Duodenal mucosa (tissue), 2 donors: Measurements from ENCODE around the gene POMGNT2.

Source experiments
- H3K27ac ChIP-seq: one replicate; pipeline ENCODE4 v1.7.0; 2013; ENCODE audit warnings: low read depth, low read length
- H3K27me3 ChIP-seq, 2 donors: one replicate each; pipeline ENCODE4 v1.7.0; 2013; ENCODE audit warnings: low read length in 2 of 2, control low read depth in 1 of 2; ENCODE audit not compliant: insufficient read depth in 2 of 2, control insufficient read depth in 1 of 2
- H3K36me3 ChIP-seq, 2 donors: one replicate each; pipeline ENCODE4 v1.7.0; 2013; ENCODE audit warnings: low read length in 2 of 2, control low read depth in 1 of 2; ENCODE audit not compliant: insufficient read depth in 2 of 2, control insufficient read depth in 1 of 2
- H3K4me1 ChIP-seq, 2 donors: one replicate each; pipeline ENCODE4 v1.7.0; 2013; ENCODE audit warnings: low read length in 2 of 2, control low read depth in 1 of 2; ENCODE audit not compliant: insufficient read depth in 2 of 2, control insufficient read depth in 1 of 2
- H3K4me3 ChIP-seq, 2 donors: one replicate each; pipeline ENCODE4 v1.7.0; 2013; ENCODE audit warnings: low read length in 2 of 2, low read depth in 1 of 2
- H3K9ac ChIP-seq, 2 donors: one replicate each; pipeline ENCODE4 v1.7.0; 2013; ENCODE audit warnings: low read length in 2 of 2, low read depth in 1 of 2
- H3K9me3 ChIP-seq, 2 donors: one replicate each; pipeline ENCODE4 v1.7.0; 2013; ENCODE audit warnings: low read length in 2 of 2, control low read depth in 1 of 2; ENCODE audit not compliant: control insufficient read depth in 1 of 2

Gene POMGNT2

DNA sequence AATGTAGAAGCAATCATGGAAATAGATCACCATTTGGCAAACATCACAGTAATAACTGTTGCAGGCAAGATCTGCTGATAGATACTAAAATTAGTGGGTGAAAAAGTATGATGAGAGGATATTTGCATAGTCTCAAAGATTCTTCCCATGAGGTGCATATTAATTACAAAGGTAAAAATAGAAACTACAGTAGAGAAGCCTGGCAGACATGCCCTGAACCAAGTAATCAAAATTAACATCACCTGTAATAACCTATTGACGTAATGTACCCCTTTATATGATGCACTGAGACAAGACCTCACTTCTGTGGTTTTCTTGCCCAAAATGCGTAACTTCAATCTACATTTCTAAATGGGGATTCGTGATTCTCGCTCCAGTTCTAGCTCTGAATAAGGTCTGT is 14.4 kb downstream of the POMGNT2 start:
- no peak overlapping the region for H3K27ac ChIP-seq
- no peaks in the 10 kb centered on the region for H3K9me3 ChIP-seq
- no peaks in the 10 kb centered on the region for H3K4me1 ChIP-seq
- no peak overlapping the region for H3K9ac ChIP-seq
- no peak overlapping the region for H3K4me3 ChIP-seq
- no peaks in the 10 kb centered on the region for H3K36me3 ChIP-seq
- H3K27me3 ChIP-seq, result no peaks in the 10 kb centered on the region

DNA sequence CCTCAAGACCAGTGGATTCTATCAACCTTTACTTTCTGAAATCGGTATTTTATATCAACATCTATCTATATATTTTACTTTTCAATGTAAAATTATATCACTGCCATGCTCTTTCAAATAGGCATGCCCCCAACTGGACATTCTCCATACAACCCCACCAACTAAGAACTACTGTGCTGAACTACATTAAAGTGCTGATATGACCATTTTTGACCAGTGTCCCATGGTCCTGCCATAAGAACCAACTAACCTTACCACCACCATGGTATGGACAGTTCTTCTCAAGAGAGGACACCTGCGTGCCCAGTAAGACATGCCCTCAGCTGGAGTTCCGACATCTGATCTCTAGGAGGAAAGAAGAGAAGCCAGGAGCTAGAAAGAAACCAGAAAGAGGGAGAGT is 15.6 kb downstream of the POMGNT2 start:
- Histone ChIP-seq H3K4me1 (no peaks in the 10 kb centered on the region), H3K9ac (no peak overlapping the region), H3K27ac (no peak overlapping the region), H3K9me3 (no peaks in the 10 kb centered on the region), H3K36me3 (no peaks in the 10 kb centered on the region), H3K4me3 (no peak overlapping the region), H3K27me3 (no peaks in the 10 kb centered on the region)

DNA sequence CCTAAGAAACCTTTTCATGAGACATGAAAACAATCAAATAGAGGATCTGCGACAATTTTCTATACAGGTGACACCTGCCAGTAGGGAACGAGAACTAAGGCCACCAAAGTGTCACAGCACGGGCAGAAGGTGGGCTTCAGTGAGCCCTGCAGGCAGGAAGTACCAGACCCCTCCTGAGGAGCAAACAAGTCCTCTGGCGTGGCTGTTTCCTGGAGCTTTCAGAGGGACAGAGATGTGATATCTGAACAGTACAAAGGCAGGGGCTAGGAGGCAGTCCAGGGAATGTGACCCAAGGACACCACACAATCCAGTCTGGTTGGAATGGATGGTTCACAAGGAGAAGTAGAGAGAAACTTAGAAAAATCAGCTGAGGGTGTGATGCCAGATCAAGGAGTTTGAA is 16.8 kb downstream of the POMGNT2 start:
- Histone ChIP-seq H3K4me3 (no peak overlapping the region), H3K27ac (no peak overlapping the region), H3K9ac (no peak overlapping the region), H3K36me3 (no peaks in the 10 kb centered on the region), H3K27me3 (no peaks in the 10 kb centered on the region), H3K9me3 (no peaks in the 10 kb centered on the region), H3K4me1 (no peaks in the 10 kb centered on the region)

DNA sequence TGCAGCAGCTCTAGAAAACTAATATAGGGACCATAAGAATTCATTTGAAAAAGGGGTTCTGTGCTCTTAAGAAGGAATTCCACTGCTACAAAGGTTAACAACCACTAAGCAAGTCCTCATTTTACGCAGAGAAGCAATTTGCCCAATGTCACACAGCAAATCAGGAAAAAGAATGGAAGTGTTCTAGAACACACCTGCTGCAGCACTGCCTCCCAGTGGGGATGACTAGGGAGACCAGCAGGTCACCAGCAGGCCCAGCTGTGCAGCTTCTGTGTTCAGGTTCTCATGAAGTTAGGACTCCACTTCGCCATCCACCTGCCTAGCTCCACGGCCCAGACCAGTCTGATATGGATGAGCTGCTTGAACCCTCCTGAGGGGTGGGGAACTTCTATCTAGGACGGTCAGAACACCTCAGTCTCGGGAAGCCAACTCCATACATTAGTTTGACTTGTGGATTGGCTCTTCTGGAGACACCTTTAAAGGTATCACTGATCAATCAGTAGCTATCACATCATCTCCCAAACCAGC is 18.6 kb downstream of the POMGNT2 start:
- Histone ChIP-seq H3K9ac (no peak overlapping the region), H3K4me3 (no peak overlapping the region), H3K27me3 (no peaks in the 10 kb centered on the region), H3K9me3 (no peaks in the 10 kb centered on the region), H3K4me1 (no peaks in the 10 kb centered on the region), H3K27ac (no peak overlapping the region), H3K36me3 (peaks cover 0 to 4% of the 10 kb centered on the region in 2 donors)

DNA sequence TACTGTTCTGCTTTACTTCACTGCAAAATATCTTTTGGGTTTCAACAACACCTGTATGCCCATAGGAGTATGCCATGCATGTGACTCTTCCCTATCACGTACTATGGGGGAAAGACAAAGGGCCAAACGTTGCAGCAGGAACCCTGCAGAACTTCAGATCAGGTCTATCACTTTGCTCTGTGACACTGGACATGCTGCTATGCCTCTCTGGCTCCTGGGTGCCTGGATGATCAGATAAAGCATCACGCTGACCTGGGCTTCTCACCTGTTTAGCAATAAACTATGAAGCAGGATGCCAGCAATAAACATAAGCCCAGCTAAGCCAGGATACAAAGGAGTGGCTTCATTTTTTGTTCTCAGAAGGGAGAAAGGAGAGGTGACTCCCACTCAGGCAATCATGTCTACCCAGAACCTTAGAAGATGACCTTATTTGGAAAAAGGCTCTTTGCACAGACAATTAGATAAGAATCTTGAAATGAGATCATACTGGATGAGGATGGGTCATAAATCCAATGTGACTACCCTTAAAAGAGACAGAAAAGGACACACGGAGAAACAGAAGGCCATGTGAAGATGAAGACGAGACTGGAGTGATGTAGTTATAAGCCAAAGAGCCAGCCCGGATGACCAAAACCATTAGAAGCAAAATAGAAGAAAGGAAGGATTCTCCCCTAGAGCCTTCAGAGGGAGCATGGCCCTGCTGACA is 19.3 kb downstream of the POMGNT2 start:
- Histone ChIP-seq H3K27ac (no peak overlapping the region), H3K9ac (no peak overlapping the region), H3K27me3 (no peaks in the 10 kb centered on the region), H3K4me3 (no peak overlapping the region), H3K4me1 (no peaks in the 10 kb centered on the region), H3K9me3 (no peaks in the 10 kb centered on the region), H3K36me3 (peaks cover 0 to 4% of the 10 kb centered on the region in 2 donors)

DNA sequence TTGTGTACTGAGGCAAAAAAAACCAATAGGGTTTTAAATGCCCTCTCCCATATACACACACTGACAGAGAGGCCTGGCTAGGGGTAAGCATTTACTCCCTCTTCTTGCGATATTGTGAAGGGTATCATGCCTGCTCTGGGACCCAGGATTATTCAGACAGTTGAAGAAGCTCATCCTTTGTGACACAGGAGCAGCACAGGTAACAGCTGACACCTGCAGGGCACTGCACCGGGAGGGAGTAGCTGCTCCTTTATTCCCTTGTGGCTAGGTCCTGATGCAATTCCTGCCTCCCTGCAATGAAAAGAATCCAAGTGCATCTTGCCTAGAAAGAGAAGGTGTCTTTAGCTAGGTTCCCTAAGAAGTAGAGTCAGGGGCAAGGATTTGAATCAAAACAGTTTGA is 23.4 kb downstream of the POMGNT2 start:
- H3K27me3 ChIP-seq, result no peaks in the 10 kb centered on the region
- H3K4me1 ChIP-seq, result no peaks in the 10 kb centered on the region
- H3K4me3 ChIP-seq, result no peak overlapping the region
- peaks cover 14 to 26% of the 10 kb centered on the region in 2 donors for H3K36me3 ChIP-seq
- H3K9me3 ChIP-seq, result no peaks in the 10 kb centered on the region
- no peak overlapping the region for H3K9ac ChIP-seq
- no peak overlapping the region for H3K27ac ChIP-seq

DNA sequence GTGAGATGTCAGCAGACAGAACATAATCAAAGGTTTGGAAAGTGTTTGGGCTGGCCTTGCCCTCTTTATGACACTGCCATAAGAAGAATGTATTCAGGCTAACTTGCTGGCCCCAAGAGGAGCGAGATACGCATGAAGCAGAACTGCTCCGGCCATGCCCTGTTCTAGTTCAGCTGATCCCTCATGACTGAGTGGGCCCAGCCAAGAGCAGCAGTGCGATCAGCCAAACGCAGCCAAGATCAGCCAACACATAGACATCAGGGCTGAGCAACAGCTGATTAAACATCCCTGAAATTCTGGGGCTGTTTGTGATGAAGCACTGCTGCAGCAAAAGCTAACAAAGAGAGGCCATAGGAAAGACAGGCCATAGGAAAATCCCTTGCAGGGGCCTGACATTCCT is 24.1 kb downstream of the POMGNT2 start:
- Histone ChIP-seq H3K9me3 (no peaks in the 10 kb centered on the region), H3K36me3 (peaks cover 14 to 26% of the 10 kb centered on the region in 2 donors), H3K9ac (no peak overlapping the region), H3K27ac (no peak overlapping the region), H3K4me1 (no peaks in the 10 kb centered on the region), H3K4me3 (no peak overlapping the region), H3K27me3 (no peaks in the 10 kb centered on the region)

DNA sequence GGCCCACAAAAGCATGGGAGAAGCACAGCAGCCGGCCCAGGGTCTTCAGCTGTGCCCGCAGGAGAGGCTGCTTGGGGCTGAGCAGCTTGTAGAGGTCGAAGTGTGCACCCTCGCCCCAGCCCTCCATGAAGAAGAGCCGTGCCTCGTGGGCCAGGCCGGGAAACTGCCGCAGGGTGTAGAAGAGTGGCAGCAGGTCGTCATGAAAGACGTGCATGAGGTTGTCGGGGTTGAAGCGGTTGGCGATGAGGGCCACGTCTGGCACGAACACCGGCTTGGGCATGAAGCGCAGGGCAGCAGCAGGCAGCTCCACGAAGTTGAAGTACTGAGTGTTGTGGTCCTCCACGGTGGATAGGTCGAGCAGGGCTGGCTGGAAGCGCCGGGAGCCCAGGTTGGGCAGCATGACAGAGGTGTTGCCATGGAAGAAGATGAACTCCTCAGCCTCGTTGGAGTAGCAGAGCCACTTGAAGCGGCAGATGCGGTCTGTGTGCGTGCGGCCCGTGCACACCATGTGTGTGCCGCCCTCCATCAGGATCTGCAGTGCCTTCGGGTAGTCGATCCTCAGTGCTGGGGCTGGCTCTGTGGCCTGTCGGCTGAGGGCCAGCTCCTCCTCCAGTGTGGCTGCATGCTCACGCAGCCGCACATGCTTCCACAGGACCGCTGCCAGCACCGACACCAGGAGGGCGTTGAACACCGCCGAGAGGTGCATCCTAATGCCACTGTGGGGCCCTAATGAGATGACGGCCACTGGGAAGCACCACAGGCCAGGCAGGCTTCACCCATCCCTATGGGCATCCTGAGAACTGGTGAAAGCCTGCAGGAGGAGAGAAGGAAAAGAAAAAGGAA is 24.9 kb downstream of the POMGNT2 start:
- Histone ChIP-seq H3K36me3 (peaks cover 14 to 26% of the 10 kb centered on the region in 2 donors), H3K9me3 (no peaks in the 10 kb centered on the region), H3K27ac (no peak overlapping the region), H3K4me1 (no peaks in the 10 kb centered on the region), H3K27me3 (no peaks in the 10 kb centered on the region), H3K9ac (no peak overlapping the region), H3K4me3 (no peak overlapping the region)

DNA sequence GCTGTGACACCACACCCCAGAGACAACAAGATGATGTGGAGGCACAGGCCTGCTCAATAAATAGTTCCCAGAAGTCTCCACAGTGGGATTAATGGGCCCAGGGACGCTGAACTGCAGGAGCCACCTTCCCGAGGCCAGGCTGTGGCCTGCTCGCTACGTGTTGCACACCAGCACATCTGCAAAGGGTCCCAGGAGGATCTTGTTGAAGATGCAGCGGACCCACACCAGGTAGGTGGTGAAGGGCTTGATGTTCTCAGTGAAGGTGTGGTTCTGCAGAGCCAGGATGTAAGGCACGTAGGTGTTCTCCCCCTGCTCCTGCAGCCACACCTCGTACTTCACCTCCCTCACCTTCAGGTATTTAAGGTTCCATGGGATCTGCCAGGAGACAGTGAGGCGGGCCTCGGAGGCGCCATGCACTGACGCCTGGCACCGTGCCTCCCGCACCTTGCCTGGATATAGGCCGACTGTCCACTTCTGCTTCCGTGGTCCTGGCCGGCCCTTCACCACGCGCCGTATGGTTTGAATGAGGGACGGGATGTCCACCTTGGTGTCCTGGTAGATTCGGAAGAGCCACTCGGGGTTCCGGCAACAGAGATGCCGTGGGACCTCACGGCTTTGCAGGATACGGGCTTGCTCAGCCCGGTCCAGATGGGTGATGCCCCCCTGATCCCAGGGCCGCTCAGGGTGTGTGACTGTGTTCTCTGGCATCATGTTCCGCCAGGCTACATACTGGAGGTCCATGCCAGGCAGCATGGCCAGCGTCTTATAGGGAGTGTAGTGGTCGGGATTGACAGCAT is 26.1 kb downstream of the POMGNT2 start:
- H3K9me3 ChIP-seq, result no peaks in the 10 kb centered on the region
- no peaks in the 10 kb centered on the region for H3K27me3 ChIP-seq
- no peak overlapping the region for H3K9ac ChIP-seq
- no peaks in the 10 kb centered on the region for H3K4me1 ChIP-seq
- H3K4me3 ChIP-seq, result no peak overlapping the region
- peaks cover 14 to 26% of the 10 kb centered on the region in 2 donors for H3K36me3 ChIP-seq
- no peak overlapping the region for H3K27ac ChIP-seq

DNA sequence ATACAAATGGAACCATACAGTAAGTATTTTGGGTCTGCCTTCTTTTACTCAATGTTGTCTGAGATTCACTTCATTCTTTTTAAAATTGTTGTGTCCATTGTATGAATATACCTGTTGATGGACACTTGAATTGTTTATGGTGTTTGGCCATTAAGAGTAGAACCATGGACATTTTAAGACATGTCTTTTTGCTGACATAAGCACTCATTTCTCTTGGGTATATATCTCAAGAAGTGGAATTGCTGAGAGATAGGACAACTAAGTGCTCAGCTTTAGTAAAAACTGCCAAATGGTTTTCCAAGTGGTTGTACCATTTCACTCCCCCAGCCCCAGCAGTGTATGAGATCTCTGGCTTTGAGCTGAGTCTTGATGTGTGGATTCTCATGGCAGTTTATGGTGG is 28.2 kb downstream of the POMGNT2 start:
- Histone ChIP-seq H3K36me3 (peaks cover 14 to 24% of the 10 kb centered on the region in 2 donors), H3K27me3 (no peaks in the 10 kb centered on the region), H3K27ac (no peak overlapping the region), H3K4me3 (no peak overlapping the region), H3K9me3 (no peaks in the 10 kb centered on the region), H3K4me1 (no peaks in the 10 kb centered on the region), H3K9ac (no peak overlapping the region)
